GM23248 (cell line): ENCODE data around the gene MT1E. TPM values are rescaled to one million over a fixed set of nuclear protein-coding genes. Genes with fewer than 3 reads are reported as not detected.

Experiments
- DNase-seq: peaks from one replicate; pipeline ENCODE4 v3.0.0-alpha.2; 2015
- H2AFZ ChIP-seq: fragments of 200-600 bp; sonication (generic); 2 replicates; pipeline ENCODE4 v1.6.1; 2016; ENCODE audit warnings: antibody characterized with exemption
- H3F3A ChIP-seq: fragments of 200-600 bp; sonication (generic); 2 replicates; pipeline ENCODE4 v1.6.1; 2016; ENCODE audit warnings: mild to moderate bottlenecking, antibody characterized with exemption, mixed run types; ENCODE audit not compliant: insufficient read depth
- H3K27ac ChIP-seq: fragments of 200-600 bp; sonication (generic); 2 replicates; pipeline ENCODE4 v1.5.1; 2016; ENCODE audit warnings: mild to moderate bottlenecking
- H3K27me3 ChIP-seq: fragments of 200-600 bp; sonication (generic); replicated peaks from 2 replicates; pipeline ENCODE4 v1.6.1; 2016; ENCODE audit warnings: mild to moderate bottlenecking; ENCODE audit not compliant: insufficient read depth
- H3K36me3 ChIP-seq: fragments of 200-600 bp; sonication (generic); 2 replicates; pipeline ENCODE4 v1.6.1; 2016; ENCODE audit warnings: low read depth, mild to moderate bottlenecking
- H3K4me1 ChIP-seq: fragments of 200-600 bp; sonication (generic); 2 replicates; pipeline ENCODE4 v1.6.1; 2016; ENCODE audit warnings: mild to moderate bottlenecking; ENCODE audit not compliant: insufficient read depth
- H3K4me2 ChIP-seq: fragments of 200-600 bp; sonication (generic); one replicate; pipeline ENCODE4 v1.6.1; 2016; ENCODE audit warnings: mild to moderate bottlenecking; ENCODE audit not compliant: unreplicated experiment
- H3K4me3 ChIP-seq: fragments of 200-600 bp; sonication (generic); 2 replicates; pipeline ENCODE4 v1.5.1; 2016; ENCODE audit warnings: mild to moderate bottlenecking
- H3K79me2 ChIP-seq: fragments of 200-600 bp; sonication (generic); 2 replicates; pipeline ENCODE4 v1.6.1; 2016; ENCODE audit warnings: mild to moderate bottlenecking; ENCODE audit not compliant: insufficient read depth
- H3K9ac ChIP-seq: fragments of 200-600 bp; sonication (generic); 2 replicates; pipeline ENCODE4 v1.6.1; 2016; ENCODE audit warnings: mild to moderate bottlenecking
- H3K9me2 ChIP-seq: fragments of 200-600 bp; sonication (generic); 2 replicates; pipeline ENCODE4 v1.6.1; 2016; ENCODE audit warnings: mixed run types, mild to moderate bottlenecking, moderate library complexity; ENCODE audit not compliant: insufficient read depth
- H3K9me3 ChIP-seq: fragments of 200-600 bp; sonication (generic); one replicate; pipeline ENCODE4 v1.6.1; 2017; ENCODE audit warnings: low read depth
- H4K20me1 ChIP-seq: fragments of 200-600 bp; sonication (generic); 2 replicates; pipeline ENCODE4 v1.6.0; 2016; ENCODE audit not compliant: insufficient read depth
- EZH2 ChIP-seq: fragments of 200-600 bp; sonication (generic); IDR thresholded peaks from 2 replicates; pipeline ENCODE4 v1.6.1; 2018; ENCODE audit warnings: antibody characterized with exemption, mild to moderate bottlenecking; ENCODE audit not compliant: insufficient read depth, poor library complexity, severe bottlenecking
- EZH2phosphoT487 ChIP-seq: fragments of 200-600 bp; sonication (generic); IDR thresholded peaks from 2 replicates; pipeline ENCODE4 v1.6.1; 2018; ENCODE audit warnings: antibody characterized with exemption, moderate library complexity, mild to moderate bottlenecking, low read depth; ENCODE audit not compliant: insufficient read depth
- WGBS, 2 experiments: methylation state at CpG; one replicate each; pipeline ENCODE4 v1.1.6; 2015 to 2017; ENCODE audit warnings: low lambda C conversion rate in 2 of 2, low coverage in 1 of 2; ENCODE audit errors: missing lambda C conversion rate in 2 of 2; 5-methylcytosine and 5-hydroxymethylcytosine counted together
- in situ Hi-C: fragments of 300-500 bp; cut with MboI; formaldehyde crosslinking; loops from 2 replicates; pipeline ENCODE4 v1.15.0; 2020
- polyA plus RNA-seq: library from polyadenylated mRNA; unstranded; fragments of >200 nt; fragmentation: Nextera tagmentation; extraction: Ambion mirVana; gene quantifications from 2 replicates; pipeline ENCODE4 v1.2.1, GENCODE V29; 2016
- total RNA-seq: library from RNA; depleted of rRNA; stranded (reverse); fragments of >200 nt; shearing (Covaris generic); gene quantifications from 2 replicates; pipeline ENCODE4 v1.2.3, GENCODE V29; 2014

The MT1E gene
- total and polyA plus RNA-seq, 2 experiments from 2014 or later, result 178 to 329 TPM

DNA sequence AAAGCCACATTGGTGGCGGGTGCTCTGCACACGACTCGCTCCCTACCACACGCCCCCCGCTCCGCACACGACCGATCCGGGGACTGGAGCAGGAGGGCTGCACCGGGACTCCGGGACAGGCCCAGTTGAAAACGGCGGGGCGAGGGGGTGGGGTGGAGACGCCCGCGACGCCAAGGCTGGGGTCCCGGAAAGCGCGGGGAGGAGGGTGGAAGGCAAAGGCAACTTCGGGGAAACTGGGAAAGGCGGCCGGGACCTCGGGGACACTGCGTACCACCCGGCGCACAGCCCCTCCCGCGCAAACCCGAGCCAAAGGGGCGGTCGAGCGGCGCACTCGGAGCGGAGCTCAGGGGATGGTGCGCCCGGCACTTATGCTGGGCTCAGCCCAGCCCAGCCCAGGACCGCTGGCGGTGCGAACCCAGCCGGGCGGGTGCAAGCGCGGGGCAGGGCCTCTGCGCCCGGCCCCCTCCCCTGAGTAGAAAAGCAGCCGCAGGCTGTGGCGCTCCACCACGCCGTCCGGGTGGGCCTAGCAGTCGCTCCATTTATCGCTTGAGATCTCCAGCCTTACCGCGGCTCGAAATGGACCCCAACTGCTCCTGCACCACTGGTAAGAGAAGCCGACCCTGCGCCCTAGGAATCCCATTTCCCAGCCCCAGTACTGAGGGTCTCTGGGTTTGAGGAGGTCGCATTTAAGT is 6.7 kb downstream of the MT1E start, which contains the start of gene MT1M:
TSS of gene MT1M (plus strand) at position 504 of the 692 bp plus-strand sequence. CDS start at position 577, 73 bp downstream.
- DNase-seq, result peak; percentile 75
- peak within 1 kb of the TSS; percentile 84 for H3K4me2 ChIP-seq
- in situ Hi-C loops, result no loop called here
- H3K27me3 ChIP-seq, result no peaks in the 10 kb centered on the region
- H3K27ac ChIP-seq, result no peak within 1 kb of the TSS
- 1 to 2% methylated on average over 35 to 47 of the region's 61 CpGs for WGBS, 2 experiments
- H4K20me1 ChIP-seq, result no peaks in the 10 kb centered on the region
- peak within 1 kb of the TSS; percentile 91 for H2AFZ ChIP-seq
- no peaks in the 10 kb centered on the region for H3K9me3 ChIP-seq
- H3K36me3 ChIP-seq, result no peaks in the 10 kb centered on the region
- H3K4me1 ChIP-seq, result no peaks in the 10 kb centered on the region
- peak within 1 kb of the TSS; percentile 70 for H3K4me3 ChIP-seq
- TF ChIP-seq EZH2phosphoT487, result no peak
- no peak for TF ChIP-seq EZH2
- H3K9me2 ChIP-seq, result no peaks in the 10 kb centered on the region
- 0 out of 2 replicates have a peak, but pooled peaks cover 21% of the 10 kb centered on the region for H3F3A ChIP-seq
- peak within 1 kb of the TSS; percentile 69 for H3K9ac ChIP-seq
- H3K79me2 ChIP-seq, result no peaks in the 10 kb centered on the region

DNA sequence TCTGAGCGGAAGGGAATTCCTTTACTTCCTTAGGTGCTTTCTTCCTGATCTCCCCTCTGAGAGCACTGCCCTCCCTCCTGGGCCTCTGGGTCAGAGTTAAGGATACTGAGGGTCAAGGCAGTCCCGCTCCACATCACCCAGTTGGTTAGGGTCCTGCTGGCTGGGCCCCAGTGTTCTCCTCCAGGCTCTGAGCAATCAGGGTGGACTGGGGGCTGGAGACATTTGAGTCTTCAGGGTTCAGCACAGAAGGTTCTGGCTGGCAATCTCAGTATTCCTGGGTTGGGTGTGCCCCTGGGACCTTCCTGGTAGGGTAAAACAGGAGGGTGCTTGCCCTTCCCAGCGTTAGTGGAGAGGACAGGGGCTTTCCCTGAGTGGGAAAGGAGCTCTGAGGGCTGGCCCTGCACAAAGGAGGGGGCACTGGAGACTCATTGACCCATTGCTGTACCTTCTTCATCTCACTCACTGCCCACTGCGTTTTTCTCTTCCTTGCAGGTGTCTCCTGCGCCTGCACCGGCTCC is 7.3 kb downstream of the MT1E start:
- H3K4me1 ChIP-seq, result no peaks in the 10 kb centered on the region
- no peaks in the 10 kb centered on the region for H4K20me1 ChIP-seq
- no peaks in the 10 kb centered on the region for H3K36me3 ChIP-seq
- TF ChIP-seq EZH2 (no peak), EZH2phosphoT487 (no peak)
- DNase-seq, result no peak
- H3K27me3 ChIP-seq, result no peaks in the 10 kb centered on the region
- in situ Hi-C loops, result no loop called here
- peak overlapping the region; percentile 69 for H3K9ac ChIP-seq
- peak overlapping the region; percentile 70 for H3K4me3 ChIP-seq
- no peak overlapping the region for H3K27ac ChIP-seq
- H3K9me2 ChIP-seq, result no peaks in the 10 kb centered on the region
- peak overlapping the region; percentile 91 for H2AFZ ChIP-seq
- 52 to 64% methylated on average over 6 of the region's 6 CpGs for WGBS, 2 experiments
- no peaks in the 10 kb centered on the region for H3K79me2 ChIP-seq
- H3K9me3 ChIP-seq, result no peaks in the 10 kb centered on the region
- H3K4me2 ChIP-seq, result peak overlapping the region; percentile 84
- H3F3A ChIP-seq, result 0 out of 2 replicates have a peak, but pooled peaks cover 17% of the 10 kb centered on the region

DNA sequence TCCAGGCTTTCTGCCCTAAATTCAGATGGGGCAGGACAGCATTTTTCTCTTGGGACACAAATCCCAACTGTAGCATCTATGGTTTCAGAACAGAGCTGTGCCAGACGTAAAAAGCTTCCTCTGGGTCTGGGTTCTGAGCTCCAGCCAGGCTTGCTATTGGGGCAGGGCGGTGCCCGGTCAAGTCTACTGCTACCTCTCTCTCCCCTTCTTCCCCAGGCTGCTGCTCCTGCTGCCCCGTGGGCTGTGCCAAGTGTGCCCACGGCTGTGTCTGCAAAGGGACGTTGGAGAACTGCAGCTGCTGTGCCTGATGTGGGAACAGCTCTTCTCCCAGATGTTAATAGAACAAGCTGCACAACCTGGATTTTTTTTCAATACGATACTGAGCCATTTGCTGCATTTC is 8.0 kb downstream of the MT1E start:
- 74 to 84% methylated on average over 7 of the region's 7 CpGs for WGBS, 2 experiments
- no peaks in the 10 kb centered on the region for H3K79me2 ChIP-seq
- H2AFZ ChIP-seq, result no peak overlapping the region
- no peaks in the 10 kb centered on the region for H3K9me3 ChIP-seq
- H3K27ac ChIP-seq, result no peak overlapping the region
- no peak overlapping the region for H3K4me2 ChIP-seq
- no peaks in the 10 kb centered on the region for H3K9me2 ChIP-seq
- H3K4me1 ChIP-seq, result no peaks in the 10 kb centered on the region
- in situ Hi-C loops, result no loop called here
- no peaks in the 10 kb centered on the region for H4K20me1 ChIP-seq
- no peak for DNase-seq
- H3K4me3 ChIP-seq, result no peak overlapping the region
- H3K36me3 ChIP-seq, result no peaks in the 10 kb centered on the region
- TF ChIP-seq EZH2phosphoT487 (no peak), EZH2 (no peak)
- 0 out of 2 replicates have a peak, but pooled peaks cover 15% of the 10 kb centered on the region for H3F3A ChIP-seq
- no peak overlapping the region for H3K9ac ChIP-seq
- H3K27me3 ChIP-seq, result no peaks in the 10 kb centered on the region

DNA sequence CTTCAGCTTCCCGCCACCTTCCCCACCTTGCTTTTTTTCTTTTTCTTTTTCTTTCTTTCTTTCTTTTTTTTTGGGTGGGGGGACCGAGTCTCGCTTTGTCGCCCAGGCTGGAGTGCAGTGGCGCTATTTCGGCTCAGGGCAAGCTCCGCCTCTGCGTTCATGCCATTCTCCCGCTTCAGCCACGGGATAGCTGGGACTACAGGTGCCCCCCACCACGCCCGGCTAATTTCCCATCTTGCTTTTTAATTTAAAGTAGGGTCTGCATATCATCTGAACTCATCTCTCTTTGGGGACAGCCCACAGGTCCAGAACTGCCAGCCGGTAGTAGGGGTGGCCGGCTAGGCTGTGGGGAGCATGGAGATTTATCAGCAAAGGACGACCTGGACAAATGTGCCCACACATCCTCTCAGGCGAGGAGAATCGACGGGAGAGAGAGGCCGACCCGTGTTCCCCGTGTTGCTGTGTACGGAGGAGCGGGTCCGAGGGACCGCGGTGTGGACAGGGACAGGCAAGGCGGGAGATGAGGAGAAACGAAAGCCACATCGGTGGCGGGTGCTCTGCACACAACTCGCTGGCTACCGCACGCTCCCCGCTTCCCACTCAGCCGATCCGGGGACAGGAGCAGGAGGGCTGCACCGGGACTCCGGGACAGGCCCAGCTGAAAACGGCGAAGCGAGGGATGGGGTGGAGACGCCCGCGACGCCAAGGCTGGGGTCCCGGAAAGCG is 9.3 kb downstream of the MT1E start:
- Histone ChIP-seq H3F3A (0 out of 2 replicates have a peak, but pooled peaks cover 8% of the 10 kb centered on the region), H3K9me2 (no peaks in the 10 kb centered on the region), H3K27me3 (no peaks in the 10 kb centered on the region), H3K27ac (no peak overlapping the region), H3K9ac (no peak overlapping the region), H3K36me3 (no peaks in the 10 kb centered on the region), H4K20me1 (no peaks in the 10 kb centered on the region), H2AFZ (no peak overlapping the region), H3K79me2 (no peaks in the 10 kb centered on the region), H3K4me3 (no peak overlapping the region), H3K4me2 (no peak overlapping the region), H3K9me3 (no peaks in the 10 kb centered on the region), H3K4me1 (no peaks in the 10 kb centered on the region)
- in situ Hi-C loops, result no loop called here
- WGBS, 2 experiments, result 92 to 93% methylated on average over 45 to 47 of the region's 47 CpGs
- TF ChIP-seq EZH2 (no peak), EZH2phosphoT487 (no peak)
- no peak for DNase-seq
